Astrocyte of the spinal cord (primary cell): ENCODE measurements around the gene KRABD2.
"Not testable (repeated sequence)": the region's sequence is repeated elsewhere in the genome, so short reads cannot be mapped to it uniquely, and the experiment has no call there.

Source experiments
- DNase-seq: peaks from one replicate; pipeline ENCODE4 v3.0.0; 2011; ENCODE audit warnings: low read depth, low spot score
- H3K4me3 ChIP-seq: 2 replicates; pipeline ENCODE4 v1.5.1; 2011; ENCODE audit warnings: low read depth, mild to moderate bottlenecking, low read length, moderate library complexity
- CTCF ChIP-seq: IDR thresholded peaks from 2 replicates; pipeline ENCODE4 v1.5.1; 2012; ENCODE audit warnings: low read depth, mild to moderate bottlenecking, low read length, inconsistent platforms
- in situ Hi-C: cut with HindIII; loops from 2 replicates; pipeline ENCODE4 v1.10.0; 2017; ENCODE audit warnings: low sequenced_read_pairs

KRABD2 gene

GRCh38 chr17:8384801-8385378 lies 8.4 kb upstream of the KRABD2 start:
- no peak overlapping the region for H3K4me3 ChIP-seq
- in situ Hi-C loops: no loop called here
- no peak for TF ChIP-seq CTCF
- peak; percentile 77 for DNase-seq

DNA sequence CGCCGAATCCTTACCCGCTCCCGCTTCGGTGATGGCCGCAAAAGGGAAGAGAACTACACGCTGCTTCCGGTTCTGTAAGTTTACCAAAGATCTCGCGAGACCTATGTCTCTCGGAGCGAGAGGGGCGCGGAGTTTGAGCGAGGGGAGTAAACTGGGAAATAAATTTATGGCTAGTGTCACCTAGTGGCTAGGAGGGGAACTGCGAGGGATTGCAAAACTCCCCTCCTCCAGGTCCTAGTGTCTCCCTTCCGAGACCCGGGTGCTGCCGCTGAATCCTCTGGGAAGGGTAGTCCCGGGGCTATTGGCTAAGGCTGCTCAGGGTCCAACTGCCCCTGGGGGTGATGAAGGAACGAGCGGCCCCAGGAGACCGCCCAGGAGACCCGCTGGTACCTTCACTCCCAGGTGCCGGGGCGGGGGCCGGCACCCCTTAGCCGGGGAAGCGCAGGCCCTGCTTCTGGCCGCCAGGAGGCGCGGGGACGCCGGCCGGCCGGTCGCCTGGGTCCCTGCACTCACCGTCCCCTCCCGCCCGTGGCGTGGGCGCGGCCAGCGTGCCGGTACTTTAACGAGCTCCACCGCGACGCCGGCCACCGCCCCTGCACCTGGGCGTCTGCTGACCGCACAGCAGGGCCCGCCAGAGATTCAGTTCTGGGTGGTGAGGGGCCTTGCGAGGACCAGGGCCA lies 6.8 kb upstream of the KRABD2 start, which contains the start of gene RPL26:
Gene RPL26, minus strand, starts transcription at position 51 of the 680 bp plus-strand sequence. CDS start 883 bp downstream, outside the sequence.
- in situ Hi-C loops: no loop called here
- TF ChIP-seq CTCF: peak; percentile 83
- peak; percentile 99 for DNase-seq
- H3K4me3 ChIP-seq: peak within 1 kb of the TSS; percentile 72

- in situ Hi-C loops: no loop called here
- H3K4me3 ChIP-seq: peak overlapping the region; percentile 72
- DNase-seq: no peak
- TF ChIP-seq CTCF: no peak
These were observed 6.3 kb upstream of the KRABD2 start for GRCh38 chr17:8382880-8383142.

- no peak for TF ChIP-seq CTCF
- in situ Hi-C loops: no loop called here
- H3K4me3 ChIP-seq: peak overlapping the region; percentile 72
- peak; percentile 22 for DNase-seq
These were observed 5.8 kb upstream of the KRABD2 start for GRCh38 chr17:8382052-8382879.

GRCh38 chr17:8380049-8380448 lies 3.5 kb upstream of the KRABD2 start:
- in situ Hi-C loops: no loop called here
- no peak for DNase-seq
- H3K4me3 ChIP-seq: no peak overlapping the region
- TF ChIP-seq CTCF: no peak

DNA sequence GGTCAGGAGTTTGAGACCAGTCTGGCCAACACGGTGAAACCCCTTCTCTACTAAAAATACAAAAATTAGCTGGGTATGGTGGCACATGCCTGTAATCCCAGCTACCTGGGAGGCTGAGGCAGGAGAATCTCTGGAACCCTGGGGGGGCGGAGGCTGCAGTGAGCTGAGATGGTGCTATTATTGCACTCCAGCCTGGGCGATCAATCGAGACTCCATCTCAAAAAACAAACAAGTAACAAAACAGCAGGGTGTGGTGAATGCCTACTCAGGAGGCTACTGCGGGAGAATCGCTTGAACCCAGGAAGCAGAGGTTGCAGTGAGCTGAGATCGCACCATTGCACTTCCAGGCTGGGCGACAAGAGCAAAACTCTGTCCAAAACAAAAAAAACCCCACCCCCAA lies 1.6 kb upstream of the KRABD2 start:
- DNase-seq, H3K4me3 ChIP-seq: not testable (repeated sequence)

GRCh38 chr17:8377422-8377821 lies 918 bp upstream of the KRABD2 start:
- DNase-seq: no peak
- H3K4me3 ChIP-seq: no peak overlapping the region
- TF ChIP-seq CTCF: no peak
- in situ Hi-C loops: no loop called here

More for the DNA sequence above, 1.6 kb upstream of the KRABD2 start:
- in situ Hi-C loops: not testable (repeated sequence)
